K562 treated with DMSO at 1 percent for 24 hours (cell line): ENCODE data around the gene WFS1. TPM values are rescaled to one million over a fixed set of nuclear protein-coding genes. Genes with fewer than 3 reads are reported as not detected.

Source experiments
- total RNA-seq: library from RNA; unstranded; fragments of 300-600 nt; gene quantifications from 2 replicates; pipeline ENCODE4 v1.2.3, GENCODE V29; 2022; ENCODE audit warnings: low read depth; ENCODE audit not compliant: insufficient read depth

WFS1 gene, protein sequence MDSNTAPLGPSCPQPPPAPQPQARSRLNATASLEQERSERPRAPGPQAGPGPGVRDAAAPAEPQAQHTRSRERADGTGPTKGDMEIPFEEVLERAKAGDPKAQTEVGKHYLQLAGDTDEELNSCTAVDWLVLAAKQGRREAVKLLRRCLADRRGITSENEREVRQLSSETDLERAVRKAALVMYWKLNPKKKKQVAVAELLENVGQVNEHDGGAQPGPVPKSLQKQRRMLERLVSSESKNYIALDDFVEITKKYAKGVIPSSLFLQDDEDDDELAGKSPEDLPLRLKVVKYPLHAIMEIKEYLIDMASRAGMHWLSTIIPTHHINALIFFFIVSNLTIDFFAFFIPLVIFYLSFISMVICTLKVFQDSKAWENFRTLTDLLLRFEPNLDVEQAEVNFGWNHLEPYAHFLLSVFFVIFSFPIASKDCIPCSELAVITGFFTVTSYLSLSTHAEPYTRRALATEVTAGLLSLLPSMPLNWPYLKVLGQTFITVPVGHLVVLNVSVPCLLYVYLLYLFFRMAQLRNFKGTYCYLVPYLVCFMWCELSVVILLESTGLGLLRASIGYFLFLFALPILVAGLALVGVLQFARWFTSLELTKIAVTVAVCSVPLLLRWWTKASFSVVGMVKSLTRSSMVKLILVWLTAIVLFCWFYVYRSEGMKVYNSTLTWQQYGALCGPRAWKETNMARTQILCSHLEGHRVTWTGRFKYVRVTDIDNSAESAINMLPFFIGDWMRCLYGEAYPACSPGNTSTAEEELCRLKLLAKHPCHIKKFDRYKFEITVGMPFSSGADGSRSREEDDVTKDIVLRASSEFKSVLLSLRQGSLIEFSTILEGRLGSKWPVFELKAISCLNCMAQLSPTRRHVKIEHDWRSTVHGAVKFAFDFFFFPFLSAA
- 1.6 TPM in 2 replicates for total RNA-seq

DNA sequence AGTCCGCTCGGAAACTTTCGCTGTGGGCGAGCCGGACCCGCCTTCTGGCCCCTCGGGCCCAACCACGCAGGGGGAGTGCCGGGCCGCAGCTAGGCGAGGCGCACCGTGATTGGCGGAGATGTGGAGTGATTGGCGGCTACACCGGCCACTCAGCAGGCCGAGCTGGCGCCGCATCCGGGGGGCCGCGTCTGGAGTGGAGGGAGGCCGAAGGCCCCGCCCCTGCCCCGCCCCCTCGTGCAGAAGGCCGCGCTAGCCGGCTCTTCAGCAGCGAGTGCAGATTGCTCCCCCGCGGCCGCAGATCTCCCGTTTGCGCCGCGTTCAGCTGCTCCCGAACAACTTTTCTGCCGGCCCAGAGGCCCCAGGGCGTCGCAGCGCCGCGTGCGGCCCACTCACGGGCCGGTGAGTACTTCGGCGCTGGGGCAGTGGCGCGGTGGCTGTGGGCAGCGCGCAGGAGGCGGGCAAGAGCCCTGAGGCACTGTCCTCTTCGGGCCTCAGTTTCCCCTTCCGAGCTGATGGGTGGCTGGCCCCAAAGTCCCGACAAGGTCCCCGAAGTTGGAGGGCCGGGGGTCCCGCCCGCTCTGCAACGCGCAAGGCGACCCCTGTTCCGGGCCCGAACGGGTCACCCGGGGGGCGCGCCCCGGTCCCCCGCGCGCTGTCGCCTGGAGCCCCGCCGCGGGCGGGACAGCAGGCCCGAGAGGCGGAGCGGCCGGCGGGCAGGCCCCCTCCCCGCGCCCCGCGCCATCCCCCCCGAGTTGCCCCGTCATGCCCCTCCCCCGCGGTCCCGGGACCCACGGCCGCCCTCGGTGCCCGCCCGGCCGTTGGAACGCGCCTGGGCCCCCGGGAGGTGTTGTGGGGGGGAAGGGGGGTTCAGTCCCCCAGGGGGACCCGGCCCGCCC is at the start of gene WFS1:
Gene WFS1, plus strand, starts transcription at position 235 of the 896 bp plus-strand sequence. CDS start 7,606 bp downstream, outside the sequence.

Other genes with a start within 250 kb of the WFS1 start
- not detected in 2 replicates for gene JAKMIP1, start 69.3 kb upstream of the WFS1 start, total RNA-seq
- not detected in 2 replicates for gene PPP2R2C, start 202.8 kb downstream of the WFS1 start, total RNA-seq